HL-60 (cell line): Measurements from ENCODE around the gene KCNE4.

Experiments used
- GABPA ChIP-seq: IDR thresholded peaks from 2 replicates; pipeline ENCODE4 v1.6.1; 2012; ENCODE audit warnings: low read depth
- TF ChIP-seq, protein P1 (sequence below): IDR thresholded peaks from one replicate; pipeline ENCODE4 v1.5.1; 2011; ENCODE audit warnings: low read length, control low read depth, inconsistent platforms; ENCODE audit not compliant: insufficient read depth
- TF ChIP-seq, protein P2 (sequence below): IDR thresholded peaks from 2 replicates; pipeline ENCODE4 v1.6.1; 2012; ENCODE audit warnings: low read depth; ENCODE audit not compliant: insufficient replicate concordance

DNA sequence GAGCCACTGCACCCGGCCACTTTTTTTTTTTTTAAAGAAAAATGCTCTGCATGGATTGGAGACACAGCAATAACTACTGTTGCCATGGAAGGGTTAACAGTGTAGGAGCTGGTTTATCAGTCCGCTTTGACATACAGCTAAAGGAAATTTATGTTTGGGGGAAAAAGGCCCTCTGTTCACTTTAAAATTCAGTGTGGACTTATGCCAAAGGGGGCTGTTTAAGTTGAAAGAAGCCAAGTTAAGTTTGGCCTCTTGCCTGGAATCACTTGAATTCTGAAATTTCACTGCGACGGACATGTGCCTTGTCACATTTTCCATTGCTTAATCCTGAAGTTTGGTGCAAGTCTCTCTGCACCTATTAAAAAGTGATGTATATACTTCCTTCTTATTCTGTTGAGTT, 3.1 kb downstream of the KCNE4 start:
- TF ChIP-seq GABPA, result no peak
- TF ChIP-seq, protein P1, sequence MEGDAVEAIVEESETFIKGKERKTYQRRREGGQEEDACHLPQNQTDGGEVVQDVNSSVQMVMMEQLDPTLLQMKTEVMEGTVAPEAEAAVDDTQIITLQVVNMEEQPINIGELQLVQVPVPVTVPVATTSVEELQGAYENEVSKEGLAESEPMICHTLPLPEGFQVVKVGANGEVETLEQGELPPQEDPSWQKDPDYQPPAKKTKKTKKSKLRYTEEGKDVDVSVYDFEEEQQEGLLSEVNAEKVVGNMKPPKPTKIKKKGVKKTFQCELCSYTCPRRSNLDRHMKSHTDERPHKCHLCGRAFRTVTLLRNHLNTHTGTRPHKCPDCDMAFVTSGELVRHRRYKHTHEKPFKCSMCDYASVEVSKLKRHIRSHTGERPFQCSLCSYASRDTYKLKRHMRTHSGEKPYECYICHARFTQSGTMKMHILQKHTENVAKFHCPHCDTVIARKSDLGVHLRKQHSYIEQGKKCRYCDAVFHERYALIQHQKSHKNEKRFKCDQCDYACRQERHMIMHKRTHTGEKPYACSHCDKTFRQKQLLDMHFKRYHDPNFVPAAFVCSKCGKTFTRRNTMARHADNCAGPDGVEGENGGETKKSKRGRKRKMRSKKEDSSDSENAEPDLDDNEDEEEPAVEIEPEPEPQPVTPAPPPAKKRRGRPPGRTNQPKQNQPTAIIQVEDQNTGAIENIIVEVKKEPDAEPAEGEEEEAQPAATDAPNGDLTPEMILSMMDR, result no peak
- TF ChIP-seq, protein P2, sequence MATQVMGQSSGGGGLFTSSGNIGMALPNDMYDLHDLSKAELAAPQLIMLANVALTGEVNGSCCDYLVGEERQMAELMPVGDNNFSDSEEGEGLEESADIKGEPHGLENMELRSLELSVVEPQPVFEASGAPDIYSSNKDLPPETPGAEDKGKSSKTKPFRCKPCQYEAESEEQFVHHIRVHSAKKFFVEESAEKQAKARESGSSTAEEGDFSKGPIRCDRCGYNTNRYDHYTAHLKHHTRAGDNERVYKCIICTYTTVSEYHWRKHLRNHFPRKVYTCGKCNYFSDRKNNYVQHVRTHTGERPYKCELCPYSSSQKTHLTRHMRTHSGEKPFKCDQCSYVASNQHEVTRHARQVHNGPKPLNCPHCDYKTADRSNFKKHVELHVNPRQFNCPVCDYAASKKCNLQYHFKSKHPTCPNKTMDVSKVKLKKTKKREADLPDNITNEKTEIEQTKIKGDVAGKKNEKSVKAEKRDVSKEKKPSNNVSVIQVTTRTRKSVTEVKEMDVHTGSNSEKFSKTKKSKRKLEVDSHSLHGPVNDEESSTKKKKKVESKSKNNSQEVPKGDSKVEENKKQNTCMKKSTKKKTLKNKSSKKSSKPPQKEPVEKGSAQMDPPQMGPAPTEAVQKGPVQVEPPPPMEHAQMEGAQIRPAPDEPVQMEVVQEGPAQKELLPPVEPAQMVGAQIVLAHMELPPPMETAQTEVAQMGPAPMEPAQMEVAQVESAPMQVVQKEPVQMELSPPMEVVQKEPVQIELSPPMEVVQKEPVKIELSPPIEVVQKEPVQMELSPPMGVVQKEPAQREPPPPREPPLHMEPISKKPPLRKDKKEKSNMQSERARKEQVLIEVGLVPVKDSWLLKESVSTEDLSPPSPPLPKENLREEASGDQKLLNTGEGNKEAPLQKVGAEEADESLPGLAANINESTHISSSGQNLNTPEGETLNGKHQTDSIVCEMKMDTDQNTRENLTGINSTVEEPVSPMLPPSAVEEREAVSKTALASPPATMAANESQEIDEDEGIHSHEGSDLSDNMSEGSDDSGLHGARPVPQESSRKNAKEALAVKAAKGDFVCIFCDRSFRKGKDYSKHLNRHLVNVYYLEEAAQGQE, result no peak
